GM11168 (cell line): ENCODE measurements around the gene FAM78B.

Experiments
- in situ Hi-C: fragments of 300-500 bp; cut with MboI; formaldehyde crosslinking; loops from one replicate; pipeline ENCODE4 v1.12.0; 2022; ENCODE audit warnings: low sequenced_read_pairs; ENCODE audit not compliant: unreplicated experiment

The FAM78B gene

GRCh38 chr1:166165661-166166328, 1.0 kb downstream of the FAM78B start:
- in situ Hi-C loops = no loop called here

GRCh38 chr1:166164995-166165660, 1.7 kb downstream of the FAM78B start:
- in situ Hi-C loops = no loop called here

DNA sequence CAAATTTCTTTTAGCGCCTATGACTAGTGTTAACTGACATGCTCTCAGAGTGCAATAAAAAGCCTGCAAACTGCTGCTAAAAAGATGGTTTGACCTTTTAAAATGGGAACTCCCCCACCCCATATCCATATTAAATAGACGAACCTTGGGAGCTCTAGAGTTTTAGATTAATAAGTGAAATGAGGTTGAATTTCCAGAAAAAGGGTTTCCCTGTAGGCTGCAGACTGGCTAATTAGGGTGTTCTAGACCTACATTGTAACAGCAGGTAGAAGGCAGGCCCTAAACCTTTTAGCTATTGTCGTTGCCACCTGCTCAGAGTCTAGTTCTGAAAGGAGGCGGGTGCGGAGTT, 2.2 kb downstream of the FAM78B start:
- in situ Hi-C loops = no loop called here

- in situ Hi-C loops = no loop called here
Measured at GRCh38 chr1:166159656-166160055, 7.1 kb downstream of the FAM78B start.

DNA sequence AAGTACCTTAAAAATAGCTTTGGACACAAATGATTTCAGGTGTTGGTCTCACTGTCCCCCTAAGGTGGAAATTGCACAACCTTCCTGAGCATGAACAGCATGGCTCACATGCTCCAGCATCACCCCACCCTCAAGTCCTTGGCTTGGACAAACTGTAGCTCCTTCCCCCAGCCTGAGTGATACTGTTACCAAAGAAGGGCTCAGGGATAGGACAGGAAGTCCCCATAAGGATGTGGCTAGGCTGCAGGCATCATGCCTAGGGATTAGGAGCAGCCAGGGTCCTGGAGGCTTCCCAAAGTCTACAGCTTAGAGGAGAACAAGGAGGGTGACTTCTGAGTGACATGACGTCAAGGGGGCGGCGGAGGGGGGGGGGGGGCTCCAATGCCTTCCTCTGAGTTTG, 10.1 kb downstream of the FAM78B start:
- in situ Hi-C loops = no loop called here

DNA sequence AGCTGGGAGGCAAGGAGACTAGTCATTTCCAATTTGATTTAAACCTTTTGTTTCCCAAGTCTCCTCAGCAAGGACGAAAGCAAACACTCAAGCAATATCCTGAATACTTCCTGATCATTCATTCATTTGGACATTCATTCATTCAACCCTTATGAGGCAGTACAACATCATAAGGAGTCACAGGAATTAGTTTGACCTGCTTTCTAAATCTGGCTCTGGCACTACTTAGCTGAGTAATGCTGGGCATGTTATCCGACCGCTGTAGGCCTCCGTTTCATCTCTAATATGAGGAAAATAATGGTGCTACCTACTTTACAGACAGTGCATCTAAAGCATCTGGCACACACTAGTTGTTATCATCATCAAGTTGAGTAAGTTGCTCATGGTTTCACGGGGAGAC, 11.7 kb downstream of the FAM78B start:
- in situ Hi-C loops = no loop called here

DNA sequence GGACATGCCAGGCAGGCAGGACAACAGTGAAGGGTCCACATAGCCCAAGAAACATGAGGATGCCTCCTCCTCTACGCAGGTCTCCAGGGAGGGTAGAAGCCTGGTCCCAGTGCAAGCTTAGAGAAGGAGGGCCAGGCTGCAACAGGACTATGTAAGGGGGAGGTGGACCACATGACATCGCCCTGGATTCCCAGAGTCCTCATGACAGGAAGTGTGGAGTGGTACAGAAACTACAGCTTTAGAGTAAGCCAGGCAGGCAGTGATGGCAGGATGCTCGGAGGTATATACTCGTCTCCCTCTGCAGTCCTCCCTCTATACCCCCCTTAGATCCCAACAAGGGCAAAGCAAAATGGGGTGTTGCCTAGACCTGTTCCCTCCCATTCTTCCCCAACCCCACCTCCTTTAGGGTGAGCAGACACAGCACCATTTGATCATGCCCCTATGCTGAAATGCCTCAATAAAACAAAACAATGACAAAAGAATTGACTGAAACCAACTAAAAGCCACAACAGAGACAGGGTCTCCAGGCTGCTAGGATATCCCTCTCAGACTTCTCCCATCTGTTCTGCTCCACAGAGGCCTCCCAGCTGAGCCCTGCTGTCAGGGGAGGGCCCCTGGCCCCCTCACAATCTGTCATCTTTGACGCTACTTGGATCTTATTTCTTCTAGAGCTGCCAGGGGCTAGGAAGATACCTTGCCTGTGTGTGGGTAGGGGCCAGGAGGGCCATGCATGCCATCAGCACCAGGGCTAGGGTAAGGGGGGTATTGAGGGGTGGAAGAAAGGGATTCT, 13.1 kb downstream of the FAM78B start:
- in situ Hi-C loops = no loop called here

- in situ Hi-C loops = no loop called here
Measured at GRCh38 chr1:166152978-166153377, 13.8 kb downstream of the FAM78B start.

GRCh38 chr1:166151804-166152203, 15.0 kb downstream of the FAM78B start:
- in situ Hi-C loops = no loop called here

GRCh38 chr1:166145499-166145898, 21.3 kb downstream of the FAM78B start:
- in situ Hi-C loops = no loop called here

GRCh38 chr1:166141969-166142368, 24.8 kb downstream of the FAM78B start:
- in situ Hi-C loops = no loop called here

DNA sequence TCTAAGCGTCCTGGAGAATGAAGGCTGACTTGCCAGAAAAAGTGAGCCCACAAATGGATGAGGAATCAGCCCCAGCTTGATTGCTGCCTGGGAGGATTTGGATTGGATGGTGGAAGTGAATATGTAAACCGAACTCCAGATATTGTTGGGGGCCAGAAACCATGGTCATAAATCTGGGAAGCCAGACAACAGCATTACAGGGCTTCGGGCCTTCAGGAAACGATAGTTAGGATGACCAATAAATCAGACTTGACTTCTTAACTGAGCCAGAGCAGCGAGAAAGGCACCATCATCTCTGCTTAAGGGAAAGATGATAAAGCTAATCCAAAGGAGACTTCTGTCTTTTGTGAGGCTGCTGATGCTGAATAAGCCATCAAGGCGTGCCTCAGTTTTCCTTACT, 26.6 kb downstream of the FAM78B start:
- in situ Hi-C loops = no loop called here

DNA sequence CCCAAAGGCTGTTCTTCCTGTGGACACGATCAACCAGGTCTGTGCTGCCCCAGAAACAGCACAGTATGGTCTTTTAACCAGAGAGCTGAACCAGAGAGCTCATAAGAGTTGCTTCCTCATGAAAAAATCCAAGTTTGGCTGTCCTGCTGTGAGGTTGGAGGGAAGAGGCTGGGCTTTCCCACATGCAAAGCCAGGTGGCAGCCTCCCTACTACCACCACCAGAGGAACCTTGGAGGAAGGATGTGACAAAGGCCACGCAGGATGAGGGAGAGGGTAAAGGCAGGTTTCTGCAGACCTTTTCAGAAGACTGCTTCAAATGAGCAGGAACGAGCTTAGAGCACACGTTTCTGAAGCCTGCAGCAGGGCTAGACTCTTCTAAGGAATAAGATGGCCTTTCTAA, 27.1 kb downstream of the FAM78B start:
- in situ Hi-C loops = no loop called here

DNA sequence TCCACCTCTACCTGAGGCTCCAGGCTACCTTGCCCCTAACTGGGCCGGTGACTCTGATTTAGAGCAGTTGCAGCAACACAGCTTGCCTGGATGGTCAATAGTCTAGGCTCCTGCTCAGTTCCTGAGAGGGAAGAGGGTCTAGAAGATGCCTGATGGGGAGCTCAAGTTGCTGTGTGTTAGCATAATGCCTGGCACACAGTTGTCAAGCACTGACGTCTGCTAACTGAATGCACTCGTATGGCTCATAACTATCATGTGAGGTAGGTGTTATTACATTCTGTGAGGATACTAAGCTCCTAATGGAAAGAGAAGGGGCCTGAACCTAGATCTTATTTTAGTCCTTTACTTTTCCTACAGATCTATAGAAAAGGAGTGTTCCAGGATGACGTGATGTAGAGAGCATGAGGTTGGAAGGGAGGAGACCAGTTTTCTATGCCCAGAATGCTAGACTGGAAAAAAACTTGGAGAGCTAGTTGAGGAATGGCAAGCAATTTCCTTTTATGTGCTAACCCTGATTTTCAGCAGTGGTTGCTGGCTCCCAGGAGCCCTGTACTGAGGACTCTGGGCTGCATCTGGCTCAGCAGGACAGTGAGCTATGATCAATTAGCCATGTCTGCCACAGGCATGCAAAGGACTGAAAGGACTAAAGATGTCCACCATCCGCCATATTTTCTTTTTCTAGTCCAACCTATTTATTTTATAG, 30.0 kb downstream of the FAM78B start:
- in situ Hi-C loops = no loop called here

DNA sequence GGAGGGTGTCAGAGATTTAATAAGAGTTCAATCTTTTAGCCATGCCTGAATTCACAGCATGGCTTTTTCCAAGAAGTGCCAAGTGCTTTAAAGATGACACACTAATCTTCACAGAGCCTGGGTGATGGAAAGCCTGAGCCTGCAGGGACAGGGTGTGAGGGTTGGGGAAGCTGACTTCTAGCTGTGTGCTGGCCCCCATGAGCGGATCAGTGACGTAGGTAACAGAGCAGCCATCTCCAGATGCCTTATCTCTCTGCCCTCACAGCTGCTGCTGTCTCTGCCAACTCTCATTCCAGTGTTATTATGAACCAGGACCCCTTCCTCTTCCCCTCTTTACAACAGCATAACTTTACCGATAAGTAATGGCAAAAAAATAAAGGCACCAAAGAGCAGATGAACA, 30.6 kb downstream of the FAM78B start:
- in situ Hi-C loops = no loop called here

- in situ Hi-C loops = no loop called here
Measured at GRCh38 chr1:166133857-166134256, 32.9 kb downstream of the FAM78B start.

DNA sequence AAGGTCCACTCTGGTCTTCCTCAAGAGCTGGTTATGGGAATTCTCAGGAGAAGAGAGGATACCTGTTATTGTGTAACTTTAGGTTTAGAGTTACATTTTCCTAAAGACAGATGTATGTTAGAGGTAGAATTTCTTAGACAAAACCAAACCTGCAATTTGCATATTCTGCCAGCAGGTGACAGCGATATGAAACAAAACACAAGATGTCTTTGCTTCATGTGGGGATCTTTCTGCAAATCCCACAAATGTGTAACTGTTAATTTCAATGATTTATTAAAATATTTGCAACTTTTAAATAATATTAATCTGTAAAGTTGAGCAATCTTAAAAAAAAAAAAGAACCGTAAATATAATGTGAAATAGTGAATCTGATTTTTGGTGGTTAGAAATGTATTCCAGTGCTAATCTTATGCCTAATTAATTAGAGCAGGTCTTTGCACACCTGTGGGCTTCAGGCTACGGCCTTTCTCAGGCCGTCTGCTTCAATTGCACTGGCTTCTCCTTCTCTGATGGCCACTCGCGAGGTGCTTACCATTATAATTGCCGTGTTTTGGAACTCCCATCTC, 33.4 kb downstream of the FAM78B start:
- in situ Hi-C loops = no loop called here

DNA sequence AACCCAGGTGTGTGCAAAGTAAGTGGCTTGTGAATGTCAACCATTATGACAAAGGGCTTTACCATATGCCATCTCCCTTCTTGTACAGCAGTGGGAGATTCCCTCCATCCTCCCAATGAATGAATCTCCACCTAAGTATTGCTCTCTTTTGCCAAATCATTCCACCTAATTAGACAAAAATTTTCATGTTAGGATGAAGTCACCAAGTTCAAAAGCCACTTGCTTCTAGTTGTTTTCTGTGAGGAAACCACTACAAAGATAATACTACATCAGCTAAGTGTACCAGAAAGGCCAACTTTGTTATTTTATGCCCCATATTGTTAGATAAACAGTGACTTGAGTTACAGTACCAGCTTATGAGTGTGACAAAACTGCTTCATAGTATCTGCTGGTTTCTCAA, 34.3 kb downstream of the FAM78B start:
- in situ Hi-C loops = no loop called here

- in situ Hi-C loops = no loop called here
Measured at GRCh38 chr1:166129006-166129405, 37.8 kb downstream of the FAM78B start.

GRCh38 chr1:166128195-166128594, 38.6 kb downstream of the FAM78B start:
- in situ Hi-C loops = no loop called here

DNA sequence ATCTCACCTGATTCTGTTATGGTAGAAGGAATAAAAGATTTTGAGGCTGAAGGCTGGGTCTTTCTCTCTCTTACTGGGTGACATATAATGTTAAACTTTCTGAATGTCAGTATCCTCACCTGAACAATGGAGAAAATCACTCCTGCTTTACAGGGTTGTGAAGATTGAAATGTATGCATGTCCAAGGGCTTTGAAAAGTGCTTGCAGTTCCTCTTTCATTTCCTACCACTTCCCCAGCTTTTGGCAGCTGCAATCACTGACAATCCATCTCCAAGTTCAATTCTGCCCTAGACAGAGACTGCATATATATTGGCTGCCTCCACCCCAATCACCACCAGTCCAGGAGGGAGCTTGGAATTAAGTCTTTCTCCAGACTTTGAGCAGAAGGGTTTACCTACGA, 39.8 kb downstream of the FAM78B start:
- in situ Hi-C loops = no loop called here
